ENCODE measurements around the gene PEX11A. TPM values are rescaled to one million over a fixed set of nuclear protein-coding genes. Genes with fewer than 3 reads are reported as not detected.

The PEX11A gene
- total and polyA plus RNA-seq, 2 donors (not counting 1 experiment from before 2014, with no cell fraction given) = 0.78 to 2.4 TPM

DNA sequence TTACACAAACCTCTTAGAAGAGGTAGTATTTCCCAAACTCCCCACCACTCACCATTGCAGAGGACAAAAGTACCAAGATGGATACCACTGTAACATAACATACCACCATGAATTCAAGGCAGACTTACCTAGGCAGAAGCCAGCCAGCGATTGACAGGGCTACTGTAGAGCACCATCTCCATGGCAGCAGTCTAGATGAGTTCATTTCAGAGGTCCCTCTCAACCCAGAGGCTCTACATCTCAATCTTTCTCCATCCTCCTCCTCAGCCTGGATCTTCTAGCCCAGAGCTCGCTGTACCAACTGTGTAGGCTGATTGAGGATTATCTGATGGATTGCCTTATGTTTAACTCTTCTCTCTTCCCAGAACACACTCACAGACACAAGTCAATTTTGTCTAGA is 9.4 kb downstream of the PEX11A start:
- no peaks in the 10 kb centered on the region for H3K9me3 ChIP-seq (ENCODE audit: control extremely low read depth in 1 of 3, control insufficient read depth in 2 of 3, insufficient read depth in 1 of 3, low read length in 2 of 3)
- no peak overlapping the region for H3K27ac ChIP-seq (ENCODE audit: low read length in 2 of 2)
- CTCF ChIA-PET = no interaction called here
- H3K4me1 Mint-ChIP-seq = no peaks in the 10 kb centered on the region
- no peak overlapping the region for H3K4me3 ChIP-seq (ENCODE audit: control extremely low read depth in 1 of 5, extremely low read depth in 1 of 5, insufficient read depth in 1 of 5, low read depth in 2 of 5, low read length in 4 of 5)
- no peaks in the 10 kb centered on the region for H3K9me3 Mint-ChIP-seq (ENCODE audit: insufficient read depth)
- 88% methylated on average over 1 of the region's 2 CpGs for WGBS (ENCODE audit: insufficient coverage)
- intact Hi-C loops (cut with micrococcal nuclease) = no loop called here
- H3K4me3 Mint-ChIP-seq = no peak overlapping the region
- no peaks in the 10 kb centered on the region for H3K27me3 ChIP-seq (replicated peaks in 1 of 4; ENCODE audit: control extremely low read depth in 1 of 4, control insufficient read depth in 3 of 4, insufficient read depth in 4 of 4, low read length in 3 of 4)
- DNase-seq (no peak), ATAC-seq (ENCODE audit: low read depth) (no peak)
- POLR2A ChIA-PET = no interaction called here
- no peak overlapping the region for H2AFZ ChIP-seq (ENCODE audit: insufficient read depth, low read depth, low read length, poor library complexity, severe bottlenecking)
- no peak overlapping the region for H3K9ac ChIP-seq (ENCODE audit: low read length)
- no peaks in the 10 kb centered on the region for H3K79me2 ChIP-seq (ENCODE audit: control insufficient read depth, insufficient read depth, low read length)
- H3K4me1 ChIP-seq (ENCODE audit: control insufficient read depth in 2 of 2, insufficient read depth in 2 of 2, low read length in 2 of 2) = no peaks in the 10 kb centered on the region
- H3K4me2 ChIP-seq (replicated peaks; ENCODE audit: low read depth, low read length, poor library complexity, severe bottlenecking) = no peak overlapping the region
- no peaks in the 10 kb centered on the region for H3K27me3 Mint-ChIP-seq
- no peak overlapping the region for H3K27ac Mint-ChIP-seq
- H4K20me1 ChIP-seq (ENCODE audit: control insufficient read depth, insufficient read depth, low read length, poor library complexity, severe bottlenecking) = no peaks in the 10 kb centered on the region
- H3K36me3 ChIP-seq (replicated peaks in 1 of 2; ENCODE audit: control extremely low read depth in 1 of 2, control insufficient read depth in 1 of 2, extremely low read depth in 1 of 2, insufficient read depth in 2 of 2, low read length in 1 of 2) = peaks cover 0 to 3% of the 10 kb centered on the region in 2 experiments
- TF ChIP-seq, protein P1, sequence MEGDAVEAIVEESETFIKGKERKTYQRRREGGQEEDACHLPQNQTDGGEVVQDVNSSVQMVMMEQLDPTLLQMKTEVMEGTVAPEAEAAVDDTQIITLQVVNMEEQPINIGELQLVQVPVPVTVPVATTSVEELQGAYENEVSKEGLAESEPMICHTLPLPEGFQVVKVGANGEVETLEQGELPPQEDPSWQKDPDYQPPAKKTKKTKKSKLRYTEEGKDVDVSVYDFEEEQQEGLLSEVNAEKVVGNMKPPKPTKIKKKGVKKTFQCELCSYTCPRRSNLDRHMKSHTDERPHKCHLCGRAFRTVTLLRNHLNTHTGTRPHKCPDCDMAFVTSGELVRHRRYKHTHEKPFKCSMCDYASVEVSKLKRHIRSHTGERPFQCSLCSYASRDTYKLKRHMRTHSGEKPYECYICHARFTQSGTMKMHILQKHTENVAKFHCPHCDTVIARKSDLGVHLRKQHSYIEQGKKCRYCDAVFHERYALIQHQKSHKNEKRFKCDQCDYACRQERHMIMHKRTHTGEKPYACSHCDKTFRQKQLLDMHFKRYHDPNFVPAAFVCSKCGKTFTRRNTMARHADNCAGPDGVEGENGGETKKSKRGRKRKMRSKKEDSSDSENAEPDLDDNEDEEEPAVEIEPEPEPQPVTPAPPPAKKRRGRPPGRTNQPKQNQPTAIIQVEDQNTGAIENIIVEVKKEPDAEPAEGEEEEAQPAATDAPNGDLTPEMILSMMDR (IDR thresholded peaks at IDR 0.05) = no peak
- TF ChIP-seq EZH2 (IDR thresholded peaks at IDR 0.05; ENCODE audit: borderline replicate concordance, insufficient read depth, low read depth, low read length, poor library complexity, severe bottlenecking) = no peak

DNA sequence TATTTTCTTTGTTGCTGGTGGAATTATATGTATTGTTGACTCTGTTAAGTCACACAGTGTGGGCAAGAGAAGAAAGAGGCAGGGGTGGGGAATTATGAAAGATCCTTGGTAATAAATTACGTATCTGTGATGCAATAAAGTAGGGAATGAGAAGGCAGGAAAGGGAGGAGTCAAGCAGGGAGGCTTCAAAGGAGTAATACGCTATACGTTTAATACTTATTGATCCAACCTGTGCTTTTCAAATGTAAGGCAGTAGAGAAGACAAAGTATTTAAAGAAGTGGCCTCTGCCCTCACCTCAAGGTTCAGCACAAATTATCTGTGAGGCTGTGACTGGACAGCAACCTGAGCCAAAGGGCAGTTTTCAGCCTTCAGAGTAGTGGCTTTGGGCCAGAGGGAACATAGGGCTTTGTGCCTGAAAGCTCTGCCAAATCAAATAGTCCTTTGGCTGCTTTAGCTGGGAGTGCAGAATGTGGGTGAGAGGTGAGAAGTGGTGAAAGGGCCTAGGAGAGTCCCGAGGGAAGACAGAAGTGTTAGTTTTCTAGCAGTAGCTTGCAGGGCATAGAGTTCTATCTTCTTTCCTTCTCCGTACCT is 10.2 kb downstream of the PEX11A start:
- ChIA-PET POLR2A (no interaction called here), CTCF (no interaction called here)
- Mint-ChIP-seq H3K9me3 (ENCODE audit: insufficient read depth) (no peaks in the 10 kb centered on the region), H3K27me3 (no peaks in the 10 kb centered on the region), H3K4me3 (no peak overlapping the region), H3K27ac (no peak overlapping the region), H3K4me1 (no peaks in the 10 kb centered on the region)
- H3K79me2 ChIP-seq (ENCODE audit: control insufficient read depth, insufficient read depth, low read length) = no peaks in the 10 kb centered on the region
- no peak overlapping the region for H2AFZ ChIP-seq (ENCODE audit: insufficient read depth, low read depth, low read length, poor library complexity, severe bottlenecking)
- H3K9me3 ChIP-seq (ENCODE audit: control extremely low read depth in 1 of 3, control insufficient read depth in 2 of 3, insufficient read depth in 1 of 3, low read length in 2 of 3) = no peaks in the 10 kb centered on the region
- no peak for ATAC-seq (ENCODE audit: low read depth)
- no peak overlapping the region for H3K27ac ChIP-seq (ENCODE audit: low read length in 2 of 2)
- H4K20me1 ChIP-seq (ENCODE audit: control insufficient read depth, insufficient read depth, low read length, poor library complexity, severe bottlenecking) = no peaks in the 10 kb centered on the region
- intact Hi-C loops (cut with micrococcal nuclease) = no loop called here
- 100% methylated on average over 3 of the region's 5 CpGs for WGBS (ENCODE audit: insufficient coverage)
- no peak for DNase-seq
- peaks cover 0 to 3% of the 10 kb centered on the region in 2 experiments for H3K36me3 ChIP-seq (replicated peaks in 1 of 2; ENCODE audit: control extremely low read depth in 1 of 2, control insufficient read depth in 1 of 2, extremely low read depth in 1 of 2, insufficient read depth in 2 of 2, low read length in 1 of 2)
- no peak overlapping the region for H3K4me2 ChIP-seq (replicated peaks; ENCODE audit: low read depth, low read length, poor library complexity, severe bottlenecking)
- no peaks in the 10 kb centered on the region for H3K4me1 ChIP-seq (ENCODE audit: control insufficient read depth in 2 of 2, insufficient read depth in 2 of 2, low read length in 2 of 2)
- no peak overlapping the region for H3K9ac ChIP-seq (ENCODE audit: low read length)
- no peak overlapping the region for H3K4me3 ChIP-seq (ENCODE audit: control extremely low read depth in 1 of 5, extremely low read depth in 1 of 5, insufficient read depth in 1 of 5, low read depth in 2 of 5, low read length in 4 of 5)
- H3K27me3 ChIP-seq (replicated peaks in 1 of 4; ENCODE audit: control extremely low read depth in 1 of 4, control insufficient read depth in 3 of 4, insufficient read depth in 4 of 4, low read length in 3 of 4) = no peaks in the 10 kb centered on the region
- TF ChIP-seq EZH2 (IDR thresholded peaks at IDR 0.05; ENCODE audit: borderline replicate concordance, insufficient read depth, low read depth, low read length, poor library complexity, severe bottlenecking) = no peak
- TF ChIP-seq, protein P1 (IDR thresholded peaks at IDR 0.05) = no peak
